IMR-90 (cell line): ENCODE results near the gene MANSC4. TPM values are rescaled to one million over a fixed set of nuclear protein-coding genes. Genes with fewer than 3 reads are reported as not detected.

Source experiments
- ATAC-seq: fragments of 200-7000 bp; cut with Tn5 transposase; 2 replicates; pipeline ENCODE4 v1.9.1; 2020; ENCODE audit warnings: low read depth, mild to moderate bottlenecking, moderate library complexity
- Bru-seq: library from RNA; stranded (reverse); fragments of 400-500 nt; gene quantifications from one replicate; lab custom pipeline; 2021; lab: Mats Ljungman, UMichigan
- BruChase-seq, 2 experiments: library from RNA; stranded (reverse); fragments of 400-500 nt; gene quantifications; one replicate each; lab custom pipeline; 2021; lab: Mats Ljungman, UMichigan
- BruUV-seq: library from RNA; stranded (reverse); fragments of 400-500 nt; replicated peaks from 2 replicates; lab custom pipeline; 2021; lab: Mats Ljungman, UMichigan
- CTCF ChIA-PET: fragments of 300-600 bp; formaldehyde crosslinking; extraction: SDS; loops from one replicate; lab custom pipeline; 2021; ENCODE audit warnings: antibody characterized with exemption; lab: Yijun Ruan, JAX
- POLR2A ChIA-PET: fragments of 300-600 bp; sonication (Branson Sonifier 250); formaldehyde crosslinking; loops from one replicate; lab custom pipeline; 2022; ENCODE audit warnings: antibody characterized with exemption; ENCODE audit not compliant: unreplicated experiment; lab: Charles Lee
- DNase-seq: peaks from one replicate; pipeline ENCODE4 v3.0.0; 2013
- H2AFZ ChIP-seq: replicated peaks from 2 replicates; pipeline ENCODE3; 2013; ENCODE audit warnings: low read length, mild to moderate bottlenecking; ENCODE audit not compliant: poor library complexity
- H2AK5ac ChIP-seq: 2 replicates; pipeline ENCODE4 v1.6.1; 2013; ENCODE audit warnings: low read depth, low read length, inconsistent platforms
- H2AK9ac ChIP-seq: replicated peaks from 2 replicates; pipeline ENCODE3; 2013; ENCODE audit warnings: mild to moderate bottlenecking, low read depth, low read length, moderate library complexity; ENCODE audit not compliant: poor library complexity
- H2BK120ac ChIP-seq: 2 replicates; pipeline ENCODE4 v1.6.1; 2013; ENCODE audit warnings: low read depth, low read length, inconsistent platforms
- H2BK15ac ChIP-seq: 3 replicates; pipeline ENCODE4 v1.6.1; 2013; ENCODE audit warnings: low read depth, low read length, inconsistent platforms
- H2BK20ac ChIP-seq: 2 replicates; pipeline ENCODE4 v1.6.1; 2013; ENCODE audit warnings: low read depth, mild to moderate bottlenecking, inconsistent platforms, low read length, moderate library complexity
- H2BK5ac ChIP-seq: 2 replicates; pipeline ENCODE4 v1.6.1; 2013; ENCODE audit warnings: mild to moderate bottlenecking, low read depth, low read length, inconsistent platforms; ENCODE audit not compliant: poor library complexity, severe bottlenecking
- H3K14ac ChIP-seq: replicated peaks from 2 replicates; pipeline ENCODE4 v1.6.1; 2013; ENCODE audit warnings: low read depth, low read length, inconsistent platforms
- H3K18ac ChIP-seq: 2 replicates; pipeline ENCODE4 v1.6.1; 2013; ENCODE audit warnings: low read depth, low read length, control low read depth
- H3K23ac ChIP-seq: 2 replicates; pipeline ENCODE4 v1.6.1; 2013; ENCODE audit warnings: low read depth, low read length, inconsistent platforms
- H3K27ac ChIP-seq: 2 replicates; pipeline ENCODE4 v1.5.1; 2013; ENCODE audit warnings: mild to moderate bottlenecking, control low read depth, low read length; ENCODE audit not compliant: insufficient read depth
- H3K27me3 ChIP-seq: 2 replicates; pipeline ENCODE4 v1.6.1; 2013; ENCODE audit warnings: low read length; ENCODE audit not compliant: control insufficient read depth, insufficient read depth
- H3K36me3 ChIP-seq: 2 replicates; pipeline ENCODE4 v1.6.1; 2013; ENCODE audit warnings: low read length, mixed read lengths; ENCODE audit not compliant: control insufficient read depth, insufficient read depth
- H3K4ac ChIP-seq: 2 replicates; pipeline ENCODE4 v1.6.1; 2013; ENCODE audit warnings: low read depth, low read length, inconsistent platforms
- H3K4me1 ChIP-seq: 2 replicates; pipeline ENCODE4 v1.6.1; 2013; ENCODE audit warnings: low read length, mixed read lengths; ENCODE audit not compliant: control insufficient read depth, insufficient read depth
- H3K4me2 ChIP-seq: 2 replicates; pipeline ENCODE4 v1.6.1; 2013; ENCODE audit warnings: low read depth, mild to moderate bottlenecking, control low read depth, low read length, moderate library complexity
- H3K4me3 ChIP-seq: 2 replicates; pipeline ENCODE4 v1.5.1; 2013; ENCODE audit warnings: low read depth, mild to moderate bottlenecking, control low read depth, low read length, moderate library complexity; ENCODE audit not compliant: insufficient read depth
- H3K56ac ChIP-seq: 2 replicates; pipeline ENCODE4 v1.6.1; 2013; ENCODE audit warnings: low read length, inconsistent platforms; ENCODE audit not compliant: insufficient read depth; ENCODE audit errors: extremely low read depth
- H3K79me1 ChIP-seq, 2 experiments: 2 replicates each; pipeline ENCODE4 v1.6.1; 2013; ENCODE audit warnings: low read length in 2 of 2, inconsistent platforms in 1 of 2, low read depth in 1 of 2
- H3K9ac ChIP-seq: 2 replicates; pipeline ENCODE4 v1.6.1; 2013; ENCODE audit warnings: low read depth, low read length, control low read depth
- H3K9me1 ChIP-seq: 2 replicates; pipeline ENCODE4 v1.6.1; 2013; ENCODE audit warnings: low read length, inconsistent platforms; ENCODE audit not compliant: insufficient read depth
- H3K9me3 ChIP-seq: 2 replicates; pipeline ENCODE4 v1.6.1; 2013; ENCODE audit warnings: low read length; ENCODE audit not compliant: control insufficient read depth, insufficient read depth
- H4K20me1 ChIP-seq: 2 replicates; pipeline ENCODE4 v1.6.1; 2013; ENCODE audit warnings: low read length, inconsistent platforms; ENCODE audit not compliant: insufficient read depth
- H4K5ac ChIP-seq: 2 replicates; pipeline ENCODE4 v1.6.1; 2013; ENCODE audit warnings: mild to moderate bottlenecking, low read depth, low read length, control low read depth
- H4K8ac ChIP-seq, 2 experiments: 2 replicates each; pipeline ENCODE4 v1.6.1; 2013; ENCODE audit warnings: low read depth in 2 of 2, low read length in 2 of 2, control low read depth in 1 of 2, inconsistent platforms in 1 of 2
- H4K91ac ChIP-seq: 2 replicates; pipeline ENCODE4 v1.6.1; 2013; ENCODE audit warnings: low read depth, low read length, inconsistent platforms; ENCODE audit not compliant: insufficient read depth
- BHLHE40 ChIP-seq: fragments of 150-350 bp; IDR thresholded peaks from 2 replicates; pipeline ENCODE4 v1.6.1; 2016; ENCODE audit warnings: mild to moderate bottlenecking, low read depth, low read length
- CEBPB ChIP-seq: IDR thresholded peaks from 2 replicates; pipeline ENCODE4 v1.6.1; 2012; ENCODE audit warnings: low read depth, low read length, improper control_type of control experiment
- CHD1 ChIP-seq: IDR thresholded peaks from 2 replicates; pipeline ENCODE4 v1.6.1; 2012; ENCODE audit warnings: low read depth, low read length, improper control_type of control experiment
- FOS ChIP-seq: fragments of 150-350 bp; IDR thresholded peaks from 2 replicates; pipeline ENCODE4 v1.6.1; 2016; ENCODE audit warnings: low read depth, low read length
- MAFK ChIP-seq: IDR thresholded peaks from 2 replicates; pipeline ENCODE4 v1.6.1; 2012; ENCODE audit warnings: low read depth, low read length, improper control_type of control experiment
- MAZ ChIP-seq: IDR thresholded peaks from 2 replicates; pipeline ENCODE4 v1.6.1; 2012; ENCODE audit warnings: low read depth, mild to moderate bottlenecking, low read length, improper control_type of control experiment, moderate library complexity, borderline replicate concordance
- MXI1 ChIP-seq: IDR thresholded peaks from 2 replicates; pipeline ENCODE4 v1.6.1; 2012; ENCODE audit warnings: low read depth, mild to moderate bottlenecking, low read length, moderate library complexity, borderline replicate concordance
- NFE2L2 ChIP-seq: fragments of 150-350 bp; IDR thresholded peaks from 2 replicates; pipeline ENCODE4 v1.6.1; 2016; ENCODE audit warnings: low read depth, mild to moderate bottlenecking, low read length
- POLR2A ChIP-seq: IDR thresholded peaks from 2 replicates; pipeline ENCODE4 v1.6.1; 2012; ENCODE audit warnings: mild to moderate bottlenecking, low read depth, low read length
- RAD21 ChIP-seq: IDR thresholded peaks from 2 replicates; pipeline ENCODE4 v1.6.1; 2012; ENCODE audit warnings: low read length, improper control_type of control experiment
- WGBS, 2 experiments: methylation state at CpG; one replicate each; pipeline versions ENCODE4 v1.1.5 to v1.1.7; 2013; ENCODE audit warnings: missing lambda C conversion rate in 2 of 2; ENCODE audit not compliant: insufficient read length in 1 of 2; ENCODE audit errors: extremely low coverage in 2 of 2; 5-methylcytosine and 5-hydroxymethylcytosine counted together
- dilution Hi-C: fragments of 300-500 bp; cut with HindIII; formaldehyde crosslinking; loops from one replicate; pipeline ENCODE4 v1.14.3; 2018; ENCODE audit warnings: low sequenced_read_pairs; ENCODE audit not compliant: unreplicated experiment
- in situ Hi-C: fragments of 300-500 bp; cut with MboI; formaldehyde crosslinking; loops from 3 replicates; pipeline ENCODE4 v1.14.3; 2019; ENCODE audit warnings: low sequenced_read_pairs, inconsistent platforms, mixed read lengths
- intact Hi-C: fragments of 100-400 bp; cut with micrococcal nuclease; formaldehyde crosslinking; loops from 2 replicates; pipeline ENCODE4 v1.10.0; 2022
- long read RNA-seq: library from polyadenylated mRNA; unstranded; transcript quantifications from one replicate; pipeline ENCODE4 v2.0.0, GENCODE V29; 2021; ENCODE audit not compliant: unreplicated experiment
- polyA plus RNA-seq, 3 experiments: library from polyadenylated mRNA; depleted of rRNA; stranded (reverse); fragments of >200 nt; gene quantifications; 2 replicates each; pipeline ENCODE4 v1.2.3, GENCODE V29; 2012; ENCODE audit warnings: low replicate concordance in 1 of 3
- total RNA-seq: library from RNA; depleted of rRNA; stranded (reverse); fragments of >200 nt; gene quantifications from 2 replicates; pipeline ENCODE4 v1.2.3, GENCODE V29; 2012; rRNA removed
- TF ChIP-seq, protein P1 (sequence below): fragments of 150-350 bp; IDR thresholded peaks from 2 replicates; pipeline ENCODE4 v1.6.1; 2017; ENCODE audit warnings: mild to moderate bottlenecking, antibody characterized with exemption, low read length, low read depth
- TF ChIP-seq, protein P2 (sequence below): fragments of 150-350 bp; IDR thresholded peaks from 2 replicates; pipeline ENCODE4 v1.6.1; 2016; ENCODE audit warnings: low read depth, mild to moderate bottlenecking, low read length, moderate library complexity, borderline replicate concordance
- TF ChIP-seq, protein P3 (sequence below): conservative IDR thresholded peaks from 2 replicates; pipeline ENCODE4 v1.5.1; 2012; ENCODE audit warnings: mild to moderate bottlenecking, low read depth, low read length, improper control_type of control experiment

Gene MANSC4
- total RNA-seq (not detected in 2 replicates), polyA plus RNA-seq (2012; rRNA removed) (not detected in 2 replicates), Bru-seq, nascent RNA (percentile 20 among the genes with signal in this experiment), BruChase-seq, experiment 1, labeled RNA remaining after a 6-hour chase (percentile 36 among the genes with signal in this experiment), BruChase-seq, experiment 2, labeled RNA remaining after a 2-hour chase (percentile 31 among the genes with signal in this experiment)
- polyA plus RNA-seq (2012; cell fraction: cytosol; rRNA removed), result not detected in 2 replicates
- 0.08 TPM in 1 of 2 replicates, not detected in the other for polyA plus RNA-seq (2012; cell fraction: nucleus; rRNA removed; ENCODE audit: low replicate concordance)
- long read RNA-seq, result 0 reads

DNA sequence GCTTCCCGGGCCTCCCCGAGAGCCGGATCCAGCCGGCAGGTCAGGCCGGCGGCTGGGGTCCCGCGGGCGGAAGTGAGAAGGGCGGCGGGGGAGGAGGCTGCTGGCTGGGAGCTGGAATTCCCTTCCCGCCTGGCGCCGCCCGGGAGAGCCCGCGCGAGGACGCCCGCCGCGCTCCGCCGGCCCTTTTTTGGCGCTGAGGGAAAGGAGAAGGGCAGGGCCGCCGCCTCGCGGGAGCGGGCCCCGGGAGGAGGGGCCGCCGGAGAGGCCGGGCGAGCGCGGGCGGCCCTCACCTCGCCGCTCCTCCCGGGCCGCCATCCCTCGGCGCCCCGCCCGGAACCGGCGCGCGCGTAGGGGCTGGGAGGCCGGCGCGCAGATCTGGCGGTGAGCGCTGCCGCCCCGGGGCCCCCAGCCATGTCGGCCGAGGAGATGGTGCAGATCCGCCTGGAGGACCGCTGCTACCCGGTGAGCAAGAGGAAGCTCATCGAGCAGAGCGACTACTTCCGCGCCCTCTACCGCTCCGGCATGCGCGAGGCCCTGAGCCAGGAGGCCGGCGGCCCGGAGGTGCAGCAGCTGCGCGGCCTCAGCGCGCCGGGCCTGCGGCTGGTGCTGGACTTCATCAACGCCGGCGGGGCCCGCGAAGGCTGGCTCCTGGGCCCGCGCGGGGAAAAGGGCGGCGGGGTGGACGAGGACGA, at the start of gene MANSC4, which contains the start of gene KLHL42:
MANSC4 (minus strand) TSS at position 317 of the 692 bp plus-strand sequence. CDS start 8,960 bp downstream, outside the sequence.
KLHL42 (plus strand) TSS at position 314 of the 692 bp plus-strand sequence; CDS start at position 412, 98 bp downstream.
- Histone ChIP-seq H4K5ac (peak within 1 kb of the TSS; percentile 96), H2BK20ac (peak within 1 kb of the TSS; percentile 82), H3K27me3 (no peaks in the 10 kb centered on the region), H3K36me3 (0 out of 2 replicates have a peak, but pooled peaks cover 5% of the 10 kb centered on the region), H3K79me1 (peaks cover 7 to 44% of the 10 kb centered on the region in 2 experiments; a peak in 3 of 4 replicates), H3K23ac (peak within 1 kb of the TSS; percentile 99), H2BK15ac (peak within 1 kb of the TSS; percentile 67; the same call in 2 of the 3 replicates), H3K27ac (peak within 1 kb of the TSS; percentile 77), H2BK120ac (peak within 1 kb of the TSS; percentile 96), H2AFZ (peak within 1 kb of the TSS; percentile 96), H3K56ac (peak within 1 kb of the TSS; percentile 86), H2AK9ac (peak within 1 kb of the TSS; percentile 95), H3K9me3 (no peaks in the 10 kb centered on the region), H4K91ac (peak within 1 kb of the TSS; percentile 98), H3K9me1 (peaks cover 2% of the 10 kb centered on the region), H3K9ac (peak within 1 kb of the TSS; percentile 94), H3K4ac (peak within 1 kb of the TSS; percentile 99), H3K14ac (peak within 1 kb of the TSS; percentile 100), H3K4me2 (peak within 1 kb of the TSS; percentile 99), H4K8ac (peak within 1 kb of the TSS; percentile 89 to 99), H4K20me1 (no peaks in the 10 kb centered on the region), H3K18ac (peak within 1 kb of the TSS; percentile 91), H3K4me1 (peaks cover 15% of the 10 kb centered on the region), H2BK5ac (peak within 1 kb of the TSS; percentile 71), H2AK5ac (peak within 1 kb of the TSS; percentile 99), H3K4me3 (peak within 1 kb of the TSS; percentile 61)
- ChIA-PET POLR2A (no interaction called here), CTCF (interaction anchor here (0.6 kb wide), 1 partner anchor 103 kb away, joined by 5 read pairs; no protein-coding TSS in a partner anchor)
- in situ Hi-C loops (no loop called here), dilution Hi-C loops (no loop called here), intact Hi-C loops (no loop called here)
- peak; percentile 73 for DNase-seq
- ATAC-seq, result peak; percentile 88
- WGBS, 2 experiments, result 0% methylated on average over 53 of the region's 92 CpGs; no CpG with 5 or more reads in 1 of the 2 experiments
- no TSS peak for BruUV-seq
- TF ChIP-seq FOS (no peak), POLR2A (no peak), BHLHE40 (no peak), MAFK (no peak), RAD21 (no peak), MXI1 (no peak), CEBPB (no peak), MAZ (peak; percentile 27; the same call in 1 of the 2 replicates), CHD1 (0 out of 2 replicates have a peak, but pooled peaks have one; percentile 19), NFE2L2 (no peak)
- TF ChIP-seq, protein P1, sequence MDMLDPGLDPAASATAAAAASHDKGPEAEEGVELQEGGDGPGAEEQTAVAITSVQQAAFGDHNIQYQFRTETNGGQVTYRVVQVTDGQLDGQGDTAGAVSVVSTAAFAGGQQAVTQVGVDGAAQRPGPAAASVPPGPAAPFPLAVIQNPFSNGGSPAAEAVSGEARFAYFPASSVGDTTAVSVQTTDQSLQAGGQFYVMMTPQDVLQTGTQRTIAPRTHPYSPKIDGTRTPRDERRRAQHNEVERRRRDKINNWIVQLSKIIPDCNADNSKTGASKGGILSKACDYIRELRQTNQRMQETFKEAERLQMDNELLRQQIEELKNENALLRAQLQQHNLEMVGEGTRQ, result no peak
- TF ChIP-seq, protein P2, sequence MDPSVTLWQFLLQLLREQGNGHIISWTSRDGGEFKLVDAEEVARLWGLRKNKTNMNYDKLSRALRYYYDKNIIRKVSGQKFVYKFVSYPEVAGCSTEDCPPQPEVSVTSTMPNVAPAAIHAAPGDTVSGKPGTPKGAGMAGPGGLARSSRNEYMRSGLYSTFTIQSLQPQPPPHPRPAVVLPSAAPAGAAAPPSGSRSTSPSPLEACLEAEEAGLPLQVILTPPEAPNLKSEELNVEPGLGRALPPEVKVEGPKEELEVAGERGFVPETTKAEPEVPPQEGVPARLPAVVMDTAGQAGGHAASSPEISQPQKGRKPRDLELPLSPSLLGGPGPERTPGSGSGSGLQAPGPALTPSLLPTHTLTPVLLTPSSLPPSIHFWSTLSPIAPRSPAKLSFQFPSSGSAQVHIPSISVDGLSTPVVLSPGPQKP, result no peak
- TF ChIP-seq, protein P3, sequence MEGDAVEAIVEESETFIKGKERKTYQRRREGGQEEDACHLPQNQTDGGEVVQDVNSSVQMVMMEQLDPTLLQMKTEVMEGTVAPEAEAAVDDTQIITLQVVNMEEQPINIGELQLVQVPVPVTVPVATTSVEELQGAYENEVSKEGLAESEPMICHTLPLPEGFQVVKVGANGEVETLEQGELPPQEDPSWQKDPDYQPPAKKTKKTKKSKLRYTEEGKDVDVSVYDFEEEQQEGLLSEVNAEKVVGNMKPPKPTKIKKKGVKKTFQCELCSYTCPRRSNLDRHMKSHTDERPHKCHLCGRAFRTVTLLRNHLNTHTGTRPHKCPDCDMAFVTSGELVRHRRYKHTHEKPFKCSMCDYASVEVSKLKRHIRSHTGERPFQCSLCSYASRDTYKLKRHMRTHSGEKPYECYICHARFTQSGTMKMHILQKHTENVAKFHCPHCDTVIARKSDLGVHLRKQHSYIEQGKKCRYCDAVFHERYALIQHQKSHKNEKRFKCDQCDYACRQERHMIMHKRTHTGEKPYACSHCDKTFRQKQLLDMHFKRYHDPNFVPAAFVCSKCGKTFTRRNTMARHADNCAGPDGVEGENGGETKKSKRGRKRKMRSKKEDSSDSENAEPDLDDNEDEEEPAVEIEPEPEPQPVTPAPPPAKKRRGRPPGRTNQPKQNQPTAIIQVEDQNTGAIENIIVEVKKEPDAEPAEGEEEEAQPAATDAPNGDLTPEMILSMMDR, result no peak
